ENCODE measurements around the gene KDM4B. TPM values are rescaled to one million over a fixed set of nuclear protein-coding genes. Genes with fewer than 3 reads are reported as not detected.

KDM4B gene
- total and polyA plus RNA-seq, 10 of the 15 experiments (the other 5 are each of a cell fraction or from before 2014, with no cell fraction given), result 0.47 to 49.6 (median 16.2) TPM

DNA sequence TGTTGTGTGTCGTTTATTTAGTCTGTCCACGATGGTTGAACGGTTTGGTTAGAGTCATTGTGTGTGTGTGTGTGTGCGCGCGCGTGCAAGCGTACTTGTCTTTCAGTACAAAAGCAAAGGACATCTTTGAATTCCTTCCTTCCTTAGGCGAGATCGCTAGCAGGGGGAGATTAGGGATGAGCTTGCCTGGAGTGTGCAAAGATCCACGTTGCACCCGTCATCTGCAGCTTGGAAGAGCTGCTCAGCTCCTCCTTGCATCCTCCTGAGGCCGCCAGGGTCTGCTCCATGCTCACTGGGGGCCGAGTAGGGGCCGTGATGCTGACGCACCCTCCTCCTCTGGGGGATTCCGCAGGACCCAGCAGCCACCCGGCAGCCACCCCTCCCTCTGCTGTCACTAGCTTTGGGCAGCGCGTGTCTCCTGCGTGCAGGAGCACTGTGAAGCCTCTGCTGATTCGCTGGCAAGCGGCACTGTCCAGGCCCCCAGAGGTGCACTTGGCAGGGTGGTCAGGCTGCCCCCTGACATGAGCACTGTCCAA is 137.3 kb downstream of the KDM4B start:
- ChIA-PET RAD21 (ENCODE audit: unreplicated experiment) (no interaction called here), POLR2A (no interaction called here), SMC1A (ENCODE audit: uncharacterized antibody, unreplicated experiment) (no interaction called here), CTCF (no interaction called here)
- no peak overlapping the region for H3K4me3 ChIP-seq
- H3K9ac ChIP-seq (ENCODE audit: control insufficient read depth, insufficient read depth, low read length), result no peak overlapping the region
- in situ Hi-C loops (cut with MboI), result no loop called here
- no peaks in the 10 kb centered on the region for H3K27me3 ChIP-seq (replicated peaks in 1 of 2; ENCODE audit: control insufficient read depth in 2 of 2, insufficient read depth in 2 of 2, low read length in 1 of 2)
- no peak for ATAC-seq
- no peak for FAIRE-seq
- intact Hi-C loops (cut with micrococcal nuclease; ENCODE audit: unreplicated experiment), result no loop called here
- no peak for DNase-seq (ENCODE audit: low read depth, low spot score)
- H3K9me3 ChIP-seq (replicated peaks; ENCODE audit: control insufficient read depth, insufficient read depth, low read length), result no peaks in the 10 kb centered on the region
- no peaks in the 10 kb centered on the region for H3K79me2 ChIP-seq (ENCODE audit: control insufficient read depth, insufficient read depth, low read length)
- peaks cover 3 to 7% of the 10 kb centered on the region in 2 experiments; a peak in 3 of 4 replicates for H3K36me3 ChIP-seq (ENCODE audit: control insufficient read depth in 2 of 2, insufficient read depth in 2 of 2, low read length in 1 of 2)
- H2AFZ ChIP-seq (ENCODE audit: control insufficient read depth, low read depth, low read length), result no peak overlapping the region
- no peaks in the 10 kb centered on the region for H3K4me1 ChIP-seq (ENCODE audit: control insufficient read depth, insufficient read depth, low read length)
- no peaks in the 10 kb centered on the region for H4K20me1 ChIP-seq (ENCODE audit: control insufficient read depth, insufficient read depth)
- H3K4me2 ChIP-seq (ENCODE audit: control insufficient read depth, insufficient read depth), result no peak overlapping the region
- no TSS peak for BruUV-seq (replicated peaks)
- 96% methylated on average over 20 of the region's 23 CpGs for WGBS (ENCODE audit: insufficient coverage, insufficient replicate concordance, low lambda C conversion rate, missing lambda C conversion rate)
- TF ChIP-seq RUNX3 (IDR thresholded peaks at IDR 0.05; ENCODE audit: low read length), result no peak
- no peak for TF ChIP-seq NR2C2 (IDR thresholded peaks at IDR 0.05; ENCODE audit: borderline replicate concordance, control insufficient read depth, insufficient read length, low read depth)
- TF ChIP-seq EGR1 (IDR thresholded peaks at IDR 0.05; ENCODE audit: borderline replicate concordance in 1 of 2, low read depth in 2 of 2, low read length in 2 of 2), result no peak
- no peak for TF ChIP-seq NRF1 (conservative IDR thresholded peaks at IDR 0.05; ENCODE audit: low read depth, low read length)
- no peak for TF ChIP-seq ATF7 (IDR thresholded peaks at IDR 0.05; ENCODE audit: low read depth)
- TF ChIP-seq LARP7 (IDR thresholded peaks at IDR 0.05), result no peak
- TF ChIP-seq PKNOX1 (IDR thresholded peaks at IDR 0.05), result no peak
- TF ChIP-seq, protein P1, sequence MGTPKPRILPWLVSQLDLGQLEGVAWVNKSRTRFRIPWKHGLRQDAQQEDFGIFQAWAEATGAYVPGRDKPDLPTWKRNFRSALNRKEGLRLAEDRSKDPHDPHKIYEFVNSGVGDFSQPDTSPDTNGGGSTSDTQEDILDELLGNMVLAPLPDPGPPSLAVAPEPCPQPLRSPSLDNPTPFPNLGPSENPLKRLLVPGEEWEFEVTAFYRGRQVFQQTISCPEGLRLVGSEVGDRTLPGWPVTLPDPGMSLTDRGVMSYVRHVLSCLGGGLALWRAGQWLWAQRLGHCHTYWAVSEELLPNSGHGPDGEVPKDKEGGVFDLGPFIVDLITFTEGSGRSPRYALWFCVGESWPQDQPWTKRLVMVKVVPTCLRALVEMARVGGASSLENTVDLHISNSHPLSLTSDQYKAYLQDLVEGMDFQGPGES (IDR thresholded peaks at IDR 0.05), result no peak
- TF ChIP-seq TCF3 (IDR thresholded peaks at IDR 0.05; ENCODE audit: borderline replicate concordance, insufficient read depth, low read depth, low read length), result no peak
- TF ChIP-seq HCFC1 (IDR thresholded peaks at IDR 0.05; ENCODE audit: low read length), result no peak
- no peak for TF ChIP-seq JUNB (IDR thresholded peaks at IDR 0.05)
- H3K27ac ChIP-seq (ENCODE audit: control insufficient read depth, insufficient read depth), result no peak overlapping the region

Measured in GM12878 (cell line).